Measurements from ENCODE around the gene TTLL6.
"Not testable (repeated sequence)": the region's sequence is repeated elsewhere in the genome, so short reads cannot be mapped to it uniquely, and the experiment has no call there.

TTLL6 gene

GRCh38 chr17:48814504-48814903 is 2.5 kb downstream of the TTLL6 start:
- DNase-seq, result peak; percentile 66

- no peak for DNase-seq
These were observed 5.0 kb downstream of the TTLL6 start for GRCh38 chr17:48812001-48812400.

DNA sequence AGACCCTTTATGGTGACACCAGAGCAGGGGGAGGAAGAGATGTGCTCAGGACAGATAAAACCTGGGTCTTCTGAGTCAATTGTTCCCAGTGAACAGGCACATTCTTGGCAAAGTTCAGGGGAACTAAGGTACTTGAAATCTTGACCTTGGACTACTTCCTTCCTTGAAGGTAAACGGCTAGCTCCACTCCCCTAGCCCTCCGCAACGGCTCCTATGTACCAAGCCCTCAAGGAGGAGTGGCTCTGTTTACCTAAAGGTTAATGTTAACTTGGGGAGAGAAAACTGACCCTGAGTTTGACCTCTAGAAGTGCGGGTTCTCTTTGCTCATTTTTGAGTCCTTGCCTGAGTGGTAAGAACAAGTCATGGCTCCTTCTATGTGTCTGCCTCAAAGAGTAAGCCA is 7.8 kb downstream of the TTLL6 start:
- DNase-seq, result no peak

- peak; percentile 78 for DNase-seq
These were observed 12.1 kb downstream of the TTLL6 start for GRCh38 chr17:48804936-48805411.

DNA sequence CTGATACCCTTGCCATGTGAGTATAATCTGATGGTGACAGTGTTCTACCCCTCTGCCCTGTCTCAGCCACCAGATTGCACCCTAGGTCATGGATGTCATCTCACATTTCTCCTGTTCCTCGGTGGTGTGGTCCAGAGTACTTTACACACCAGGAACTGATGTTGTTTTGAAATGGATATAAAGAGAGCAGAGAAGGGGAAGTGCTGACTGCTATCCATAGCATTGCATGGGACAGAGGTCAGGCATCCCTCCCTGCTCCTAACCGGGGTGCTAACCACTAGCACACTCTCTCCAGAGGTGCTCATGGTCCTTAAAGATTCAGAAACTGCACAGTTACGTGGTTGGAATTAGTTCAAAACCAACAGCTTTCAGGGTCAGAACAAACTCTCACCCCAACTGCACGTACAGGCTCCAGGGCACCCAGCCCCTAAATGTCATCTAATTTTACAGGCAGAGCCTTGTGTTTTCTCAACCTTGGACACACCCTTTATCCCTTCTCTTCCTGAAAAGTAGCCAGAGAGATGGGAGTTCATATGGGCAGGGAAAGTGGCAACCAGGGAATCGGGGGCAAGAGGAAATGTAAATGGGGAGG is 16.3 kb downstream of the TTLL6 start:
- DNase-seq, result no peak

GRCh38 chr17:48799069-48799723 is 17.8 kb downstream of the TTLL6 start:
- DNase-seq, result no peak

- not testable (repeated sequence) for DNase-seq
These were observed 20.9 kb downstream of the TTLL6 start for GRCh38 chr17:48796163-48796522.

DNA sequence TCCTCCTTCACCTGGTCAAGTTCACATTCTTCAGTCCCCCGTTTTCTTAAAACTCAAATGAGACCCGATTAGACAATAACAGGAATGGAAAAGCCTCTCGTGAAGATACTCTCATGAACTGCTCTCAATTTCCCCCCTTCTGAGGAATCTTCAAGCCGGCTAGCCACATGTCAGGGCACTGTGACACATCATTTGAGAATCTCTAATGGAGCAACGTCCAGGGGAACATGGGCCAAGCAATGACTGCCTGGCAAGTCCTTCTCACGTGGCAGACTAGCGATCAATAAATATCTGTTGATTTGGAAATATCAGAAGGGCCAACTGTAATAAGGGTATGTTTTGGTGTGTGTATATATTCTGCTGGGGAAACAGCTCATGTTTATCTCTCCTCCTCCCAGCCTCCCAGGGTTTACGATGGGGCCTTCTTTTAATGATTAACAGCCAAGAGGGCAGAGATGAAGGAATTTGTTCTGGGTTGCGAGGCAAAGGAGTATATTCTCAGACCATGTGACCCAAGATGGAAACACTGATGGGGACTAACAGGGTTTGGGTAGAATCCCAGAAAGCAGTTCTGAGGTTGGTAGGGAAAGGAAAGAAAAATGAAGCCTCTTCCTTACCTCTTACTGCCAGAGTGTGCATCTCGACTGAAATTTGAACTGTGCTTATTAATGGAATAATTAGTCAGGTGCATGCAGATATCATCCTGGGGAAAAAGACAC is 21.4 kb downstream of the TTLL6 start:
- DNase-seq, result peak; percentile 14

GRCh38 chr17:48792033-48792798 is 24.8 kb downstream of the TTLL6 start:
- DNase-seq, result no peak

DNA sequence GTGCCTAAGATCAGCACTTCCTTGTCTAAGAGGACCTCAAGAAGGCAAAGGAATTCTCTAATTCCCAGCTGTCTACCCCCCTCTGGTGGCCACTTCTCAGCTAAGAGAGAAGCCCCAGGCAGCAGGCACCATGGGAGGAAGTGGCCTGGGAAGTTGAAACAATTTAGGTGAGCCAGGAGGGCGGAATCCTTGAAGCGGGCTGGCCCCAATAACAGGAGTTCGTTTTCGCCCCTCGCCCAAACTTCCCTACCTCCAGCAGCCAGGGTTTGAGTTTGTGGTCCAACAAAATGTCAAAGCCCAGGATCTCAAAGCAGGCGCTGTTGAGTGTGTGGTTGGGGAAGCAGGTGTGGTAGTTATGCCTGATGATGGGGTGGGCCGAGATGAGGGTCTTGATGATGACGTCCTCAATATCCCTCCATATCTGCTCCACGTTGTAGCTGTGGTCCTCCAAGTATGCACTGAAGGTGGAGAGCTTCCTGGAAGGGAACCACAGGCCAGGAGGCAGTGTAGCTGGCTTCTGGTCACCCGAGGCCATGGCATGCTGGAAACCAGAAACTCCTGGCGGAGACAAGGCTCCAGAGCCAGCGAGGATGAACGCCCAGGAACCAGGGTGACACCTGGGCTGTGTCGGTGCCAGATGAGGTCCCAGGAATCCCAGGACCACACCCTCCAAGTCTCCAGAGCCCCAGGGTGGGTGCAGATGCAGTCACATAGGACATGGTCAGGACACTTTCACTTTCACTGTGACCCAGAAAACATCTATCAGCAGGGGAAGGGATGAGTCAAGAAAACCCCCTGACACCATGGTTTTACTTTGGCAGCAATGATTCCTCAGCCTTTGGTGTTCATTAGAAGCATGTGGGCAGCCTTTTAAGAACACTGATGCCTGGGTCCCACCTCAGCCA is 25.6 kb downstream of the TTLL6 start:
- DNase-seq, result peak; percentile 87

DNA sequence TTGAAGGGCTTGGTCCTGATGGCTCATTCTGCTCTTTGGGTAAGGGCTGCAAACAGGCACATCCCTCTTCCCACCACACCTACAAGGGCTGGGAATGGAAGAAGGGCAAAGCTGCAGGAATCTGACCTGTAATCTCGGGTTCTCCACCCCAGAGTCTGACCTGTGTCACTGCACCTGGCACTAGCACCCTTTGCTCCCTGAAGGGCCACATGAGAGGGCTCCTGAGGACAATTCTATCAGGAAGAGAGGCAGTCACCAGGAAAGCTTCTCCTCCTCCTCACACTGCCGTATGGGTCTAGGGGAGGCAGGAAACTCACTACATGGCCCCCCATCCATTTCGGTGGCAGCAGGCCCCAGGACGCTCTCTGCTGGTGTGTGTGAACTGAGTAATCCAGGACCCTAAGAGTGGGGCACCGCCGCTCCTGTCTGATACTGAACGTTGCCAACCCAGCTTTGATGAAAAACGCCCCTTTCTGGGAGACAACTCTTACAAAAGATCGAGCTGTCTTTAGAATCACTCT is 26.4 kb downstream of the TTLL6 start:
- no peak for DNase-seq

DNA sequence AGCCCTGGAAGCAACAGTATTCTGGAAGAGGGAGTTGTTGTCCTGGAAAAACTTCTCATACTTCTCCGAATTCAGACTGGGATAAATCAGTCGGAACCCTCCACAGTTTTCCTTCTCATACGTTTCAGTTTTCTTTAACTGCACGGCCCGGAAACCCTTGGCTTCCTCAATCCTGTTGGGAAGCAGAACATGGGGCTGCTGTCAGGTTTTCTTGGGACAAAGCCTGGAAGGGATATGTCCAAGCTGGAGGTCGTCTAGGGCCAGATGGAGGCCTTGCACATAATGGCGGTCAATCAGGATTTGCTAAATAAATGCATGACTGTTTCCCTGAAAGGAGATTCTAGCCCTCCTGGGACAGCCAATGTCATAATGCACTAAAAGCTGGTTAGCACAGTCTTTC is 29.2 kb downstream of the TTLL6 start:
- DNase-seq, result no peak

GRCh38 chr17:48779421-48779820 is 37.6 kb downstream of the TTLL6 start:
- no peak for DNase-seq

GRCh38 chr17:48776602-48777001 is 40.4 kb downstream of the TTLL6 start:
- DNase-seq, result no peak

- no peak for DNase-seq
These were observed 43.8 kb downstream of the TTLL6 start for GRCh38 chr17:48773245-48773644.

- no peak for DNase-seq
These were observed 46.1 kb downstream of the TTLL6 start for GRCh38 chr17:48770954-48771353.

GRCh38 chr17:48769009-48769675 is 47.9 kb downstream of the TTLL6 start:
- DNase-seq, result no peak

DNA sequence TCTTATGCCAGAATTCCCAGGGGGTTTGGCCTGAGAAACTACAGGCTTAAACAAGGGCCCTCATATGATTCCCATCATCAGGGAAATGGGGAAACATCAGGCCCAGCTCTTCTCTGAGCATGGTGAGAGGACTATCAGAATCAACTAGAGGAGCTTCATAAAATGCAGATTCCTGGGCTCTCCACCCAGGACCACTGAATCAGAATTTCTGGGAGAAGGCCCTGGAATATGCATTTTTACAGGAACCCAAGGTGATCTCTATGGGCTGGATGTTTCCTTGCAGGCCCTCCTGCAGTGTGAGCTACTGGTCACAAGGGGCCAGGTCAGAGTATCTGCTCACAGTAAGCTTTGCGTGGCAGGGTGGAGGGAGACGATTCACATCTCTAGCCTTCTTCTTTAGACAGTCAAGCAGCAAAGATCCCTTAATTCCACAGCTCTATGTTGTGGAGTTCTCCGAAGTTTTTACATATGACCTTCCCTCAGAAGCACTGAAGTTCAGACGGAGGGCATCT is 49.7 kb downstream of the TTLL6 start:
- DNase-seq, result no peak

DNA sequence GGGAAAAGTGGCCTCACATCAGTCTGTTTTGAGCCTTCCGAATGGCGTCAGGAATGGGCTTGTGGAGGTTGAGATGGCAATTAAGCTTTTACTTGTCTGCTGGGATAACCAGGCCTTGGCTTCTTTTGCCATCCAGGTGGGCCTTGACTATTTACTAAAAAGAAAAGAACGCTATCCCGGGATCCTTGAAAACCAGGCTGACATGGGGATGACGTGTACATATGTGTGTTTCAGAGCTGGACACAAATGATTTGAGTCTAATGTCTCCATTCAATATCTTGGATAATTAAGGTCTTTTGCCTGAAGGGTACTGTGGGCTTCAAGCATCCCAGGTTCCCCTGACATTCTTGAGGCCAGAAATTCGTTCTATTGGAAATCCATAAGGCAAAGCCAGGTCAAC is 55.9 kb downstream of the TTLL6 start:
- no peak for DNase-seq

DNA sequence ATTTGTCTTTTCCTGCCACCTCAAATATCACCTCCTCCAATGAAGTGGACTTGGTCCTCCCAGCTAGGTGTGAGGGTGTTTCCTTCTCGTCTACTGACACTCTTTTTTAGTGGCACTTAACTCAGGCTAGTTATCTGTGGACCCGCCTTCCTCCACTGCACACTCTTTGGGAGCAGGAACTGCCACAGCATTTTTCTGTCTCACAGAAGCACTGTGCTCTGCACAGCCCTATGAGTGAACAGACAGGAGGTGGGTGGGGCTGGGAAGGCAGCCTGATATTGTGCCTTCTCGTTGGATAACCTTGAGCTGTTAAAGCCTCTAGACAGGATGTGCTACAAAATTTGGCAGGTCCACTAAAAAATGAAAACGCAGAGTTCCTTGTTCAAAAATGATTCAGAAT is 56.6 kb downstream of the TTLL6 start:
- no peak for DNase-seq

GRCh38 chr17:48759288-48759687 is 57.7 kb downstream of the TTLL6 start:
- DNase-seq, result no peak

All from eye (tissue), 1 donor.